Lung (tissue), 16 donors: ENCODE data around the gene RHOXF1. TPM values are rescaled to one million over a fixed set of nuclear protein-coding genes. Genes with fewer than 3 reads are reported as not detected.
"Not testable (repeated sequence)": the region's sequence is repeated elsewhere in the genome, so short reads cannot be mapped to it uniquely, and the experiment has no call there.

Source experiments
- ATAC-seq: fragments of 200-7000 bp; cut with Tn5 transposase; one replicate; pipeline ENCODE4 v1.9.1; 2020; ENCODE audit warnings: moderate number of reproducible peaks; ENCODE audit not compliant: insufficient read depth, low FRiP score
- DNase-seq, 3 donors: peaks; one replicate each; pipeline ENCODE4 v3.0.0-alpha.2; 2013 to 2017
- H3K27ac ChIP-seq, 2 donors: one replicate each; pipeline ENCODE4 v1.5.1; 2013; ENCODE audit warnings: mild to moderate bottlenecking in 2 of 2, moderate library complexity in 2 of 2, control low read depth in 1 of 2, inconsistent platforms in 1 of 2, low read depth in 1 of 2, low read length in 1 of 2
- H3K27me3 ChIP-seq, 3 donors: one replicate each; pipeline ENCODE4 v1.5.1; 2013; ENCODE audit warnings: low read length in 2 of 3; ENCODE audit not compliant: control insufficient read depth in 3 of 3, insufficient read depth in 3 of 3
- H3K36me3 ChIP-seq, 4 donors: one replicate each; pipeline ENCODE4 v1.5.1; 2013; ENCODE audit warnings: low read length in 4 of 4, mild to moderate bottlenecking in 1 of 4, moderate library complexity in 1 of 4; ENCODE audit not compliant: control insufficient read depth in 4 of 4, insufficient read depth in 4 of 4
- H3K4me1 ChIP-seq, 5 donors: one replicate each; pipeline ENCODE4 v1.5.1; 2013; ENCODE audit warnings: low read length in 5 of 5, mild to moderate bottlenecking in 2 of 5, moderate library complexity in 1 of 5; ENCODE audit not compliant: control insufficient read depth in 5 of 5, insufficient read depth in 5 of 5
- H3K4me3 ChIP-seq: one replicate; pipeline ENCODE4 v1.5.1; 2013; ENCODE audit warnings: mild to moderate bottlenecking, control low read depth, moderate library complexity
- H3K9ac ChIP-seq, 2 donors: one replicate each; pipeline ENCODE4 v1.5.1; 2013; ENCODE audit warnings: low read length in 2 of 2, control low read depth in 1 of 2; ENCODE audit not compliant: insufficient read depth in 1 of 2
- H3K9me3 ChIP-seq, 4 donors: one replicate each; pipeline ENCODE4 v1.5.1; 2013; ENCODE audit warnings: low read length in 3 of 4, mild to moderate bottlenecking in 1 of 4, moderate library complexity in 1 of 4; ENCODE audit not compliant: control insufficient read depth in 4 of 4, insufficient read depth in 3 of 4
- CTCF ChIP-seq: IDR thresholded peaks from 2 replicates; pipeline ENCODE4 v1.5.1; 2012; ENCODE audit warnings: mild to moderate bottlenecking; ENCODE audit errors: control extremely low read depth, extremely low read depth
- WGBS, 2 donors: extraction: QIAGEN DNeasy Blood & Tissue Kit; methylation state at CpG; one replicate each; pipeline ENCODE4 v1.1.7; 2013; 5-methylcytosine and 5-hydroxymethylcytosine counted together
- long read RNA-seq, 5 donors: transcript quantifications; one replicate each; lab custom pipeline, GENCODE V29; 2026
- polyA plus RNA-seq, 2 donors: library from polyadenylated mRNA; stranded (reverse); fragments of 200-250 nt; gene quantifications; one replicate each; pipeline ENCODE4 v1.2.1, GENCODE V29; 2013
- total RNA-seq, 2 donors: library from RNA; depleted of rRNA in 1 of 2; stranded (reverse); fragments of >200 nt in 1 of 2; gene quantifications; one replicate each; pipeline ENCODE4 v1.2.1, GENCODE V29; 2014 to 2021
- donor health status: control.
- donor health status: control.
- donor health status: Bipolar disorder and iron deficiency.
- donor health status: healthy.
- donor health status: DM: yes; HTN: yes; CAD: no.

The RHOXF1 gene
- not detected for total RNA-seq
- polyA plus RNA-seq, result under 1 TPM in 1 of 2 donors, not detected in 1; 0.37 TPM
- long read RNA-seq, donor 1, result 0 reads
- long read RNA-seq, donor 2, result 0 reads
- long read RNA-seq, donor 3, result 0 reads
- long read RNA-seq, donor 4, result 0 reads
- long read RNA-seq, donor 5, partial matches to known transcripts, result 0 of 1 reads
- long read RNA-seq, donor 5, other reads (novel, unspliced or antisense), result 0 of 1 reads

- no peak for ATAC-seq
- Histone ChIP-seq H3K4me3 (no peak within 1 kb of the TSS), H3K27ac (no peak within 1 kb of the TSS), H3K36me3 (no peaks in the 10 kb centered on the region), H3K9me3 (peaks cover 0 to 2% (median 0%) of the 10 kb centered on the region in 4 donors), H3K4me1 (no peaks in the 10 kb centered on the region), H3K9ac (no peak within 1 kb of the TSS), H3K27me3 (no peaks in the 10 kb centered on the region)
- no peak for DNase-seq
- TF ChIP-seq CTCF, result no peak
- 91 to 94% methylated on average over 15 to 35 of the region's 35 CpGs for WGBS, 2 donors
These were observed at the start of gene RHOXF1 for GRCh38 chrX:120115438-120115963. Gene RHOXF1 (minus strand): TSS chrX:120115913. CDS start chrX:120115862, 51 bp downstream.

GRCh38 chrX:120159086-120159485, 43.4 kb upstream of the RHOXF1 start:
- DNase-seq, H3K27ac ChIP-seq, H3K36me3 ChIP-seq, H3K9ac ChIP-seq, H3K4me3 ChIP-seq, H3K4me1 ChIP-seq, ATAC-seq, H3K27me3 ChIP-seq, H3K9me3 ChIP-seq: not testable (repeated sequence)
- WGBS, 2 donors, result 90 to 98% methylated on average over 14 to 30 of the region's 33 CpGs

- H3K36me3 ChIP-seq, H3K27ac ChIP-seq, DNase-seq, ATAC-seq, H3K9ac ChIP-seq, H3K9me3 ChIP-seq, H3K4me3 ChIP-seq, H3K4me1 ChIP-seq, H3K27me3 ChIP-seq: not testable (repeated sequence)
- no CpG with 5 or more reads among the region's 15 CpGs for WGBS, 2 donors
These were observed 42.6 kb upstream of the RHOXF1 start, which contains the start of gene RHOXF2 for GRCh38 chrX:120158313-120158712. Gene RHOXF2 (plus strand): TSS chrX:120158613. CDS start chrX:120158751, 138 bp downstream.

- not testable (repeated sequence) for H3K27ac ChIP-seq, DNase-seq, H3K9me3 ChIP-seq, H3K4me1 ChIP-seq, ATAC-seq, H3K4me3 ChIP-seq, H3K9ac ChIP-seq, H3K36me3 ChIP-seq
- WGBS, 2 donors, result no CpG with 5 or more reads among the region's 12 CpGs
- H3K27me3 ChIP-seq, result peaks cover 0 to 11% (median 0%) of the 10 kb centered on the region in 3 donors
These were observed 34.5 kb upstream of the RHOXF1 start for GRCh38 chrX:120150109-120150744.

- H3K4me1 ChIP-seq, result peaks cover 0 to 2% (median 0%) of the 10 kb centered on the region in 5 donors
- 90 to 98% methylated on average over 8 of the region's 8 CpGs for WGBS, 2 donors
- no peak overlapping the region for H3K4me3 ChIP-seq
These were observed 31.8 kb upstream of the RHOXF1 start for GRCh38 chrX:120147537-120147936.

GRCh38 chrX:120146323-120146722, 30.6 kb upstream of the RHOXF1 start:
- not testable (repeated sequence) for H3K9ac ChIP-seq, H3K9me3 ChIP-seq, H3K27ac ChIP-seq, H3K4me3 ChIP-seq, DNase-seq, H3K4me1 ChIP-seq, ATAC-seq, H3K36me3 ChIP-seq
- WGBS, 2 donors, result 67 to 80% methylated on average over 1 of the region's 1 CpG
- H3K27me3 ChIP-seq, result peaks cover 0 to 16% (median 0%) of the 10 kb centered on the region in 3 donors

More at GRCh38 chrX:120147537-120147936, 31.8 kb upstream of the RHOXF1 start:
- Histone ChIP-seq H3K9me3 (peaks cover 0 to 7% (median 0%) of the 10 kb centered on the region in 4 donors), H3K36me3 (no peaks in the 10 kb centered on the region), H3K9ac (no peak overlapping the region), H3K27ac (peak overlapping the region in 1 of 2 donors; percentile 17), H3K27me3 (peaks cover 0 to 16% (median 0%) of the 10 kb centered on the region in 3 donors)
- ATAC-seq (no peak), DNase-seq (no peak)
- no peak for TF ChIP-seq CTCF
